H9 (cell line): Measurements from ENCODE around the gene WNT6. TPM values are rescaled to one million over a fixed set of nuclear protein-coding genes. Genes with fewer than 3 reads are reported as not detected.

ENCODE experiments used
- DNase-seq: peaks from one replicate; pipeline ENCODE4 v3.0.0-alpha.2; 2017
- H2AFZ ChIP-seq: one replicate; pipeline ENCODE4 v1.6.1; 2013; ENCODE audit warnings: mild to moderate bottlenecking, low read length, control low read depth, moderate library complexity
- H2AK5ac ChIP-seq: 2 replicates; pipeline ENCODE4 v1.6.1; 2013; ENCODE audit warnings: low read length, control low read depth, mixed read lengths; ENCODE audit not compliant: insufficient read length
- H2BK120ac ChIP-seq: one replicate; pipeline ENCODE4 v1.6.1; 2013; ENCODE audit warnings: low read depth, mild to moderate bottlenecking, low read length, control low read depth, inconsistent platforms; ENCODE audit not compliant: poor library complexity, severe bottlenecking
- H2BK12ac ChIP-seq: 2 replicates; pipeline ENCODE4 v1.6.1; 2013; ENCODE audit warnings: low read length, control low read depth, mixed read lengths, low read depth; ENCODE audit not compliant: insufficient read length
- H2BK15ac ChIP-seq: 2 replicates; pipeline ENCODE4 v1.6.1; 2013; ENCODE audit warnings: low read depth, low read length, control low read depth
- H2BK20ac ChIP-seq: one replicate; pipeline ENCODE4 v1.6.1; 2013; ENCODE audit warnings: low read depth, mild to moderate bottlenecking, low read length, control low read depth, inconsistent platforms; ENCODE audit not compliant: poor library complexity, severe bottlenecking
- H2BK5ac ChIP-seq: 2 replicates; pipeline ENCODE4 v1.6.1; 2013; ENCODE audit warnings: low read length, control low read depth, mixed read lengths; ENCODE audit not compliant: insufficient read length
- H3K14ac ChIP-seq: 2 replicates; pipeline ENCODE4 v1.6.1; 2013; ENCODE audit warnings: low read length, control low read depth; ENCODE audit not compliant: insufficient read depth
- H3K18ac ChIP-seq: 2 replicates; pipeline ENCODE4 v1.6.1; 2013; ENCODE audit warnings: low read depth, mild to moderate bottlenecking, mixed read lengths, low read length, control low read depth; ENCODE audit not compliant: insufficient read length
- H3K23ac ChIP-seq: 2 replicates; pipeline ENCODE4 v1.6.1; 2013; ENCODE audit warnings: low read length, control low read depth, mixed read lengths, low read depth; ENCODE audit not compliant: insufficient read length
- H3K23me2 ChIP-seq: 2 replicates; pipeline ENCODE4 v1.6.1; 2013; ENCODE audit warnings: low read depth, mild to moderate bottlenecking, mixed read lengths, low read length, control low read depth; ENCODE audit not compliant: insufficient read length, poor library complexity, severe bottlenecking
- H3K27ac ChIP-seq: 2 replicates; pipeline ENCODE4 v1.5.1; 2013; ENCODE audit warnings: low read length, control low read depth, mixed read lengths, low read depth; ENCODE audit not compliant: insufficient read length
- H3K27me3 ChIP-seq: 2 replicates; pipeline ENCODE4 v1.6.1; 2013; ENCODE audit warnings: low read length, control low read depth, inconsistent platforms; ENCODE audit not compliant: insufficient read depth
- H3K4ac ChIP-seq: 2 replicates; pipeline ENCODE4 v1.6.1; 2013; ENCODE audit warnings: low read depth, mild to moderate bottlenecking, control low read depth, inconsistent platforms, low read length, moderate library complexity
- H3K4me1 ChIP-seq: 2 replicates; pipeline ENCODE4 v1.6.1; 2013; ENCODE audit warnings: low read length, control low read depth, inconsistent platforms; ENCODE audit not compliant: insufficient read depth
- H3K4me2 ChIP-seq: 2 replicates; pipeline ENCODE4 v1.6.1; 2013; ENCODE audit warnings: low read length, control low read depth, mixed read lengths; ENCODE audit not compliant: insufficient read length, insufficient read depth
- H3K56ac ChIP-seq: 2 replicates; pipeline ENCODE4 v1.6.1; 2013; ENCODE audit warnings: low read depth, mild to moderate bottlenecking, mixed read lengths, low read length, control low read depth; ENCODE audit not compliant: insufficient read length
- H3K79me1 ChIP-seq: 2 replicates; pipeline ENCODE4 v1.6.1; 2013; ENCODE audit warnings: low read depth, mild to moderate bottlenecking, moderate library complexity, low read length, control low read depth, inconsistent platforms; ENCODE audit not compliant: insufficient read depth, poor library complexity, severe bottlenecking
- H3K79me2 ChIP-seq: 2 replicates; pipeline ENCODE4 v1.6.1; 2013; ENCODE audit warnings: low read length, control low read depth, inconsistent platforms; ENCODE audit not compliant: insufficient read depth
- H3K9ac ChIP-seq: 2 replicates; pipeline ENCODE4 v1.6.1; 2013; ENCODE audit warnings: low read length, control low read depth, mixed read lengths; ENCODE audit not compliant: insufficient read length; ENCODE audit errors: extremely low read depth
- H3K9me3 ChIP-seq: one replicate; pipeline ENCODE4 v1.6.1; 2013; ENCODE audit warnings: low read depth, low read length, inconsistent platforms; ENCODE audit not compliant: control insufficient read depth
- H3T11ph ChIP-seq: one replicate; pipeline ENCODE4 v1.6.1; 2013; ENCODE audit warnings: mild to moderate bottlenecking, low read length, control low read depth, inconsistent platforms
- H4K20me1 ChIP-seq: one replicate; pipeline ENCODE4 v1.6.1; 2013; ENCODE audit not compliant: control insufficient read depth, insufficient read length, insufficient read depth
- H4K5ac ChIP-seq: 2 replicates; pipeline ENCODE4 v1.6.1; 2013; ENCODE audit warnings: low read depth, mild to moderate bottlenecking, mixed read lengths, low read length, control low read depth; ENCODE audit not compliant: insufficient read length
- H4K8ac ChIP-seq: replicated peaks from 2 replicates; pipeline ENCODE4 v1.6.1; 2013; ENCODE audit warnings: low read length, control low read depth, mixed read lengths, low read depth; ENCODE audit not compliant: insufficient read length
- H4K91ac ChIP-seq: 2 replicates; pipeline ENCODE4 v1.6.1; 2013; ENCODE audit warnings: low read depth, mild to moderate bottlenecking, moderate library complexity, mixed read lengths, low read length, control low read depth; ENCODE audit not compliant: insufficient read length
- H3K27ac Mint-ChIP-seq, 3 experiments: 2 replicates in 2 of 3; 3 replicates in 1 of 3; pipeline ENCODE4 v1.8.0; 2020 to 2021; ENCODE audit warnings: mixed read lengths in 3 of 3, mild to moderate bottlenecking in 1 of 3, moderate library complexity in 1 of 3
- H3K27me3 Mint-ChIP-seq: 2 replicates; pipeline ENCODE4 v1.8.0; 2021; ENCODE audit warnings: low read depth, mild to moderate bottlenecking, moderate library complexity, mixed read lengths
- H3K36me3 Mint-ChIP-seq, 3 experiments: 2 replicates in 2 of 3; 3 replicates in 1 of 3; pipeline ENCODE4 v1.8.0; 2020 to 2021; ENCODE audit warnings: low read depth in 3 of 3, mixed read lengths in 3 of 3; ENCODE audit not compliant: insufficient read depth in 1 of 3
- H3K4me1 Mint-ChIP-seq, 2 experiments: 2 replicates each; pipeline ENCODE4 v1.8.0; 2020; ENCODE audit warnings: mixed read lengths in 2 of 2
- H3K4me3 Mint-ChIP-seq, 2 experiments: 2 replicates in 1 of 2; 3 replicates in 1 of 2; pipeline ENCODE4 v1.8.0; 2020 to 2021; ENCODE audit warnings: mild to moderate bottlenecking in 2 of 2, mixed read lengths in 2 of 2, moderate library complexity in 1 of 2
- H3K9me3 Mint-ChIP-seq, 2 experiments: 2 replicates in 1 of 2; 3 replicates in 1 of 2; pipeline ENCODE4 v1.8.0; 2020; ENCODE audit warnings: mild to moderate bottlenecking in 2 of 2, mixed read lengths in 2 of 2, moderate library complexity in 1 of 2
- CTCF ChIP-seq: fragments of 200-600 bp; sonication (generic); conservative IDR thresholded peaks from 3 replicates; pipeline ENCODE4 v1.8.0; 2021; ENCODE audit warnings: antibody characterized with exemption, mild to moderate bottlenecking
- WGBS: extraction: QIAGEN DNeasy Blood & Tissue Kit; methylation state at CpG from one replicate; pipeline ENCODE4 v1.1.7; 2013; ENCODE audit warnings: missing lambda C conversion rate, low lambda C conversion rate, mixed read lengths; ENCODE audit not compliant: insufficient read length; ENCODE audit errors: extremely low coverage; 5-methylcytosine and 5-hydroxymethylcytosine counted together
- total RNA-seq: library from RNA; stranded (reverse); gene quantifications from 2 replicates; pipeline ENCODE4 v1.2.1, GENCODE V29; 2021

Gene WNT6
- total RNA-seq, 1 experiment from 2014 or later: not detected

DNA sequence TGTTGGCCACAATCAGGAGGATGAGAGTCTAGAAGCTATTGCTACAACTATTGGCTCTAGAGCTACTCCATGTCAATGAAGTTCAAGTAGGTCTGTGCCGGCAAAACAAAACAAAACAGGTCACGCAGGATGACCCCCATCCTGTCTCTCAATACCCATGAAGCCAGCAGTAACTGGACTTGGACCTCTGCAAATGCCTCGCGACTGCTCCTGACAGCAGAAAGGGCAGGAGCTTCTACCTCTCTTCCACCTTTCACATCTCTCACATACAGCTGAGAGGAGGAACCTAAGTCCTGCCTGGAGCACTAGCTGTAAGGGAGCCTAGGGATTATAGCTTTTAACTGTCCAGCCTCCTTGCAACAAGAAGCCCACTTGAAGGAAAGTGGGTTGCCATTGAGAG lies 44.0 kb upstream of the WNT6 start:
- Histone ChIP-seq H2BK20ac (no peak overlapping the region), H3K79me2 (no peaks in the 10 kb centered on the region), H3K18ac (no peak overlapping the region), H2BK15ac (no peak overlapping the region), H2BK12ac (no peak overlapping the region), H3K4ac (no peak overlapping the region), H3K4me2 (no peak overlapping the region), H2BK120ac (no peak overlapping the region), H4K20me1 (no peaks in the 10 kb centered on the region), H3K23ac (no peak overlapping the region), H3K9me3 (no peaks in the 10 kb centered on the region), H2AFZ (no peak overlapping the region), H3K56ac (no peak overlapping the region), H4K8ac (no peak overlapping the region), H3K4me1 (no peaks in the 10 kb centered on the region), H3K23me2 (no peaks in the 10 kb centered on the region), H3K9ac (no peak overlapping the region), H3K79me1 (no peaks in the 10 kb centered on the region), H4K91ac (no peak overlapping the region), H3K27me3 (no peaks in the 10 kb centered on the region), H3K14ac (no peak overlapping the region), H3K27ac (no peak overlapping the region), H2BK5ac (no peak overlapping the region), H3T11ph (no peak overlapping the region), H2AK5ac (no peak overlapping the region), H4K5ac (no peak overlapping the region)
- no CpG with 5 or more reads among the region's 4 CpGs for WGBS
- H3K27ac Mint-ChIP-seq: no peak overlapping the region
- no peak for TF ChIP-seq CTCF
- H3K36me3 Mint-ChIP-seq: no peaks in the 10 kb centered on the region; a peak in 1 of 7 replicates
- no peaks in the 10 kb centered on the region for H3K4me1 Mint-ChIP-seq
- H3K4me3 Mint-ChIP-seq: no peak overlapping the region
- no peak for DNase-seq
- H3K9me3 Mint-ChIP-seq: no peaks in the 10 kb centered on the region
- no peaks in the 10 kb centered on the region for H3K27me3 Mint-ChIP-seq
